ENCODE results near the gene FNDC11. TPM values are rescaled to one million over a fixed set of nuclear protein-coding genes. Genes with fewer than 3 reads are reported as not detected.
A peak's percentile ranks its signal among the peaks of the same experiment; 100 is the strongest.

FNDC11 gene
- total RNA-seq: 0.32 TPM
- long read RNA-seq, partial matches to known transcripts: 0 of 2 reads
- long read RNA-seq, other reads (novel, unspliced or antisense): 0 of 2 reads

GRCh38 chr20:63553933-63554290, at the start of gene FNDC11:
Gene FNDC11, plus strand, starts transcription at chr20:63554159. Its CDS starts 1,505 bp downstream, at chr20:63555664.
- Histone ChIP-seq H3K4me1 (peaks cover 10% of the 10 kb centered on the region), H3K27me3 (no peaks in the 10 kb centered on the region), H3K4me3 (peak within 1 kb of the TSS; percentile 63), H3K9me3 (no peaks in the 10 kb centered on the region), H3K36me3 (peaks cover 7% of the 10 kb centered on the region), H3K27ac (no peak within 1 kb of the TSS)
- intact Hi-C loops (cut with DNase I): no loop called here
- ATAC-seq (peak; percentile 14), DNase-seq (peak; percentile 78)
- TF ChIP-seq CTCF (IDR thresholded peaks at IDR 0.05): no peak

DNA sequence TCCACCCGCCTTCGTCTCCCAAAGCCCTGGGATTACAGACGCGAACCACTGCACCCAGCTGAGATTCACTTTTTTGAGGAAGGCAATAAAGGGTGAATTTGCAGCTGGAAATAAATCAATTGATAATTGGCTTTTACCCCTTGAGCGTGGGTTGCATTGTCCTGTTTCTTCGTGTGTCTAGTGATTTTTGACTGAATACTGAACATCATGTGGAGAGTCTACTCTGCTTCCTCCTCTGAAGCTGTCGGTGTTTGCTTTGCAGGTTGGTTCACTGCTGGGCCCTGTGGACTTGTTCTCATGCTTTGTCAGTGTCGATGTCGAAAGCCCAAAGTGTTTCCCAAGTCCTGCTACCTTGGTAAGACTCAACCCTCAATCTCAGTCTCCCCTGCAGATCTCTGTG, 49.3 kb upstream of the FNDC11 start:
- H3K9me3 ChIP-seq: no peaks in the 10 kb centered on the region
- ATAC-seq (no peak), DNase-seq (no peak)
- H3K4me1 ChIP-seq: no peaks in the 10 kb centered on the region
- H3K27me3 ChIP-seq: peaks cover 23% of the 10 kb centered on the region
- H3K36me3 ChIP-seq: no peaks in the 10 kb centered on the region
- no peak overlapping the region for H3K4me3 ChIP-seq
- TF ChIP-seq CTCF (IDR thresholded peaks at IDR 0.05): no peak
- intact Hi-C loops (cut with DNase I): no loop called here
- no peak overlapping the region for H3K27ac ChIP-seq

DNA sequence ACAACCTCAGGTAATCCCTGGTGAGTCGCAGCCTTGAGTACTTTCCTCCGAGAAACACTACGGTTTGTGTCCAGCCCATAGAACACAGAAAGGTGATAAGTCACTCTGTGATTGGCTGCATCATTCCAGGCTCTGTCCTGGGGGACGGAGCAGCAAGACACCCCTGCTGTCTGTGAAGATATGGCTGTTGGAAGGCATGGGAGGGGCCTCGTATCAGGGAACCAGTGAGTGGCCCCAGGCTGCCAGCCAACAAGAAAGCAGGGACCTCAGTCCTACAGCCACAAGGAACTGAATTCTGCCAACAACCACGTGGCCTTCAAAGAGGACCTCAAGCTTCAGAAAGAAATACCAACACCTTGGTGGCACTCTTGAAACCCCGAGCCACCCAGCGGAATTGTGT, 48.7 kb upstream of the FNDC11 start:
- intact Hi-C loops (cut with DNase I): no loop called here
- H3K27me3 ChIP-seq: peaks cover 17% of the 10 kb centered on the region
- no peak for ATAC-seq

DNA sequence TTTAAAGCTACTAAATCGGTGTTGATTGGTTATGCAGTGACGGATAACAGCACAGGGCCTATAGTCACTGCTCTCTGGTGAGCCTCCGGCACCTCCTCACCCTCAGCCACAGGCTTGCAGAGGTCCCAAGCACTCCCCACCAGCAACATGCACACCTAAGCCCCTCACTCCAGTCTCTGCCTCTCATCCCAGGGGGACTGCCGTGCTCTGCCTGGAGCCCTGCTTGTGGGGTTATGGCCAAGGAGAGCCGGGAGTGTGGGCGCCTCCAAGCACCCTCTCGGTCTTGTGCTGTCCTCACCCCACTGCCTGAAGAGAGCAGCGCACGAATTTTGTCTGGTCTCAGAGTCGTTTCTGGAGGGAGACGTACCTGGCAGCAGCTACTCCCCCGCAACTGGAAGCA, 48.2 kb upstream of the FNDC11 start:
- no peaks in the 10 kb centered on the region for H3K9me3 ChIP-seq
- intact Hi-C loops (cut with DNase I): no loop called here
- ATAC-seq (no peak), DNase-seq (no peak)
- peaks cover 15% of the 10 kb centered on the region for H3K27me3 ChIP-seq
- no peak overlapping the region for H3K4me3 ChIP-seq
- H3K4me1 ChIP-seq: no peaks in the 10 kb centered on the region
- H3K36me3 ChIP-seq: no peaks in the 10 kb centered on the region
- TF ChIP-seq CTCF (IDR thresholded peaks at IDR 0.05): no peak
- no peak overlapping the region for H3K27ac ChIP-seq

More for the DNA sequence above, 48.7 kb upstream of the FNDC11 start:
- TF ChIP-seq CTCF (IDR thresholded peaks at IDR 0.05): no peak
- Histone ChIP-seq H3K4me3 (no peak overlapping the region), H3K27ac (no peak overlapping the region), H3K4me1 (no peaks in the 10 kb centered on the region), H3K9me3 (no peaks in the 10 kb centered on the region), H3K36me3 (no peaks in the 10 kb centered on the region)
- DNase-seq: no peak

DNA sequence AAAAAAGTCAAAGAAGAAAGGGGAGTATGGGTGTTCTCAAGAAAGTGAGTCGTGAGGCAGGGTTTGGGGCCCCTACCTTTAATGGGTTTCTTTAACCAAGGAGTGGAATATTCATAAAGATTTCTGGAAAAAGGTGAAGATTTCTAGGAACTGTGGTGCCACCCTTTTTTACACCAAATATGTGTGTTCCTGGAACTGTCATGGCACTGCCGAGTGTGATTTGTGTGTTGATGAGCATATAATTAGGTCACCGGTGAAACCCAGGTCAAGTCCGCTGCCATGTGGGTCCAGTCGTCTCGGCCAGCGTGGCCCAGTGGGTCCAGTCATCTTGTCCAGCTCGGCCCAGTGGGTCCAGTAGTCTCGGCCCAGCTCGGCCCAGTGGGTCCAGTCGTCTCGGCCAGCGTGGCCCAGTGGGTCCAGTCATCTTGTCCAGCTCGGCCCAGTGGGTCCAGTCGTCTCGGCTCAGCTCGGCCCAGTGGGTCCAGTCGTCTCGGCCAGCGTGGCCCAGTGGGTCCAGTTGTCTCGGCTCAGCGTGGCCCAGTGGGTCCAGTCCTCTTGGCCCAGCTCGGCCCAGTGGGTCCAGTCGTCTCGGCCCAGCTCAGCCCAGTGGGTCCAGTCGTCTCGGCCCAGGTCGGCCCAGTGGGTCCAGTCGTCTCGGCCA, 46.7 kb upstream of the FNDC11 start:
- Histone ChIP-seq H3K9me3 (no peaks in the 10 kb centered on the region), H3K4me3 (no peak overlapping the region), H3K27ac (no peak overlapping the region), H3K4me1 (no peaks in the 10 kb centered on the region), H3K36me3 (no peaks in the 10 kb centered on the region), H3K27me3 (peaks cover 19% of the 10 kb centered on the region)
- DNase-seq (peak; percentile 53), ATAC-seq (no peak)
- intact Hi-C loops (cut with DNase I): no loop called here
- TF ChIP-seq CTCF (IDR thresholded peaks at IDR 0.05): no peak

Data from upper lobe of right lung (tissue), 1 donor.